ENCODE results near the gene ASB1. TPM values are rescaled to one million over a fixed set of nuclear protein-coding genes. Genes with fewer than 3 reads are reported as not detected.

ASB1 gene
- total RNA-seq, 1 experiment from 2014 or later: 28.9 TPM

GRCh38 chr2:238420442-238420841, 6.3 kb upstream of the ASB1 start:
- H3K27ac ChIP-seq (ENCODE audit: low read length): no peak overlapping the region
- no peaks in the 10 kb centered on the region for H3K9me2 ChIP-seq (replicated peaks; ENCODE audit: low read length)
- H4K20me1 ChIP-seq (ENCODE audit: low read length): no peaks in the 10 kb centered on the region
- H3K36me3 ChIP-seq (ENCODE audit: low read depth, low read length): no peaks in the 10 kb centered on the region; the same call in 1 of the 2 replicates
- H3F3A ChIP-seq (ENCODE audit: low read length, unreplicated experiment): no peaks in the 10 kb centered on the region
- H3K9me3 ChIP-seq (ENCODE audit: low read length): peaks cover 4% of the 10 kb centered on the region; the same call in 1 of the 2 replicates
- H2AFZ ChIP-seq (ENCODE audit: low read length): no peak overlapping the region
- peaks cover 4% of the 10 kb centered on the region; the same call in 1 of the 2 replicates for H3K4me1 ChIP-seq (ENCODE audit: insufficient read depth, low read length)
- H3K4me2 ChIP-seq (ENCODE audit: low read length): no peak overlapping the region
- no peak for TF ChIP-seq EZH2phosphoT487 (IDR thresholded peaks at IDR 0.05; ENCODE audit: borderline replicate concordance, low read length)
- no peak for TF ChIP-seq CTCF (conservative IDR thresholded peaks at IDR 0.05; ENCODE audit: low read depth, low read length)
- no peak for TF ChIP-seq EZH2 (IDR thresholded peaks at IDR 0.05; ENCODE audit: low read length, unreplicated experiment)
- H3K79me2 ChIP-seq (ENCODE audit: low read length): no peaks in the 10 kb centered on the region
- ChIA-PET CTCF (no interaction called here), POLR2A (ENCODE audit: unreplicated experiment) (no interaction called here)
- intact Hi-C loops (cut with micrococcal nuclease): no loop called here
- H3K27me3 ChIP-seq (ENCODE audit: low read length): no peaks in the 10 kb centered on the region
- no peak overlapping the region for H3K4me3 ChIP-seq (ENCODE audit: low read length)
- ATAC-seq (no peak), DNase-seq (no peak)
- no TSS peak for BruUV-seq (replicated peaks)
- no peak overlapping the region for H3K9ac ChIP-seq (ENCODE audit: low read length)

- Histone ChIP-seq H3K4me3 (ENCODE audit: low read length) (no peak overlapping the region), H3K4me1 (ENCODE audit: insufficient read depth, low read length) (peaks cover 4% of the 10 kb centered on the region; the same call in 1 of the 2 replicates), H3K9me2 (replicated peaks; ENCODE audit: low read length) (no peaks in the 10 kb centered on the region), H3K79me2 (ENCODE audit: low read length) (no peaks in the 10 kb centered on the region), H3K9me3 (ENCODE audit: low read length) (no peaks in the 10 kb centered on the region), H3K36me3 (ENCODE audit: low read depth, low read length) (no peaks in the 10 kb centered on the region), H3K27me3 (ENCODE audit: low read length) (no peaks in the 10 kb centered on the region), H3K27ac (ENCODE audit: low read length) (no peak overlapping the region), H4K20me1 (ENCODE audit: low read length) (no peaks in the 10 kb centered on the region), H2AFZ (ENCODE audit: low read length) (no peak overlapping the region), H3K9ac (ENCODE audit: low read length) (no peak overlapping the region), H3F3A (ENCODE audit: low read length, unreplicated experiment) (no peaks in the 10 kb centered on the region), H3K4me2 (ENCODE audit: low read length) (no peak overlapping the region)
- DNase-seq (no peak), ATAC-seq (no peak)
- TF ChIP-seq EZH2phosphoT487 (IDR thresholded peaks at IDR 0.05; ENCODE audit: borderline replicate concordance, low read length) (no peak), CTCF (conservative IDR thresholded peaks at IDR 0.05; ENCODE audit: low read depth, low read length) (no peak), EZH2 (IDR thresholded peaks at IDR 0.05; ENCODE audit: low read length, unreplicated experiment) (no peak)
- ChIA-PET POLR2A (ENCODE audit: unreplicated experiment) (no interaction called here), CTCF (no interaction called here)
- BruUV-seq (replicated peaks): no TSS peak
- intact Hi-C loops (cut with micrococcal nuclease): no loop called here
Measured at GRCh38 chr2:238420878-238421694, 5.6 kb upstream of the ASB1 start.

- TF ChIP-seq EZH2phosphoT487 (IDR thresholded peaks at IDR 0.05; ENCODE audit: borderline replicate concordance, low read length) (no peak), EZH2 (IDR thresholded peaks at IDR 0.05; ENCODE audit: low read length, unreplicated experiment) (no peak), CTCF (conservative IDR thresholded peaks at IDR 0.05; ENCODE audit: low read depth, low read length) (no peak)
- DNase-seq: no peak
- Histone ChIP-seq H3K27me3 (ENCODE audit: low read length) (no peaks in the 10 kb centered on the region), H4K20me1 (ENCODE audit: low read length) (no peaks in the 10 kb centered on the region), H3K4me1 (ENCODE audit: insufficient read depth, low read length) (peaks cover 4% of the 10 kb centered on the region; the same call in 1 of the 2 replicates), H3K4me3 (ENCODE audit: low read length) (no peak overlapping the region), H3K27ac (ENCODE audit: low read length) (no peak overlapping the region), H3K9me2 (replicated peaks; ENCODE audit: low read length) (no peaks in the 10 kb centered on the region), H3F3A (ENCODE audit: low read length, unreplicated experiment) (no peaks in the 10 kb centered on the region), H3K36me3 (ENCODE audit: low read depth, low read length) (no peaks in the 10 kb centered on the region), H2AFZ (ENCODE audit: low read length) (no peak overlapping the region), H3K4me2 (ENCODE audit: low read length) (no peak overlapping the region), H3K9ac (ENCODE audit: low read length) (no peak overlapping the region), H3K79me2 (ENCODE audit: low read length) (no peaks in the 10 kb centered on the region), H3K9me3 (ENCODE audit: low read length) (no peaks in the 10 kb centered on the region)
- BruUV-seq (replicated peaks): no TSS peak
- ATAC-seq: no peak
- intact Hi-C loops (cut with micrococcal nuclease): no loop called here
- ChIA-PET POLR2A (ENCODE audit: unreplicated experiment) (interaction anchor here (0.8 kb wide), 1 partner anchor 770 kb away, joined by 56 read pairs; no protein-coding TSS in a partner anchor), CTCF (no interaction called here)
Measured at GRCh38 chr2:238421695-238422035, 5.1 kb upstream of the ASB1 start.
